Measurements from ENCODE around the gene SARNP.

The SARNP gene

GRCh38 chr12:55833056-55833455, 15.5 kb upstream of the SARNP start:
- H3K9me3 ChIP-seq (ENCODE audit: control insufficient read depth, insufficient read depth, low read length), result no peaks in the 10 kb centered on the region
- H3K9ac ChIP-seq (ENCODE audit: low read depth, low read length), result no peak overlapping the region
- H3K4me1 ChIP-seq (ENCODE audit: control insufficient read depth, insufficient read depth, low read length), result peaks cover 6% of the 10 kb centered on the region
- H3K4me3 ChIP-seq (ENCODE audit: low read depth, low read length), result no peak overlapping the region
- H3K27me3 ChIP-seq (ENCODE audit: control insufficient read depth, insufficient read depth, low read length), result no peaks in the 10 kb centered on the region
- H3K36me3 ChIP-seq (ENCODE audit: control insufficient read depth, insufficient read depth, low read length), result no peaks in the 10 kb centered on the region

DNA sequence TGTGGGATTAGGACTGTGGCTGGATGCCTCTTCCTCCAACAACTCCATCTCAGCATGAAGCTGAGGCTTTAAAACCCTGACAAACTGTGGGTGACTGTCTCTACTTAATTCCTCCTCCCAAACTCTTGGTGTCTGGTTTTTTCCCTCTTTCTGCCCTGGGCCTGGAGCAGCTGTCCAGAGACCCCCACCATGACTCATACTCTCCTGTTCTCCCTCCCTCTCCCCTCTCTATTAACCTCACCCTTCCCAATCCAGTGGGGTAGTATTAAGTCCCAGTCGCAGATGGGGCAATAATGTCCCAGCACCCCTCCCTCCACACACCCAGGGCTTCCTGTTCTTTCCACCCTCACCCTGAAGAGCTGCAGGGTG, 13.9 kb upstream of the SARNP start:
- Histone ChIP-seq H3K4me3 (ENCODE audit: low read depth, low read length) (peak overlapping the region; percentile 99), H3K9me3 (ENCODE audit: control insufficient read depth, insufficient read depth, low read length) (no peaks in the 10 kb centered on the region), H3K9ac (ENCODE audit: low read depth, low read length) (peak overlapping the region; percentile 94), H3K4me1 (ENCODE audit: control insufficient read depth, insufficient read depth, low read length) (peaks cover 12% of the 10 kb centered on the region), H3K36me3 (ENCODE audit: control insufficient read depth, insufficient read depth, low read length) (no peaks in the 10 kb centered on the region), H3K27me3 (ENCODE audit: control insufficient read depth, insufficient read depth, low read length) (no peaks in the 10 kb centered on the region)

GRCh38 chr12:55830601-55831446, 13.3 kb upstream of the SARNP start:
- no peaks in the 10 kb centered on the region for H3K9me3 ChIP-seq (ENCODE audit: control insufficient read depth, insufficient read depth, low read length)
- H3K27me3 ChIP-seq (ENCODE audit: control insufficient read depth, insufficient read depth, low read length), result no peaks in the 10 kb centered on the region
- H3K9ac ChIP-seq (ENCODE audit: low read depth, low read length), result peak overlapping the region; percentile 94
- H3K4me3 ChIP-seq (ENCODE audit: low read depth, low read length), result peak overlapping the region; percentile 99
- H3K36me3 ChIP-seq (ENCODE audit: control insufficient read depth, insufficient read depth, low read length), result no peaks in the 10 kb centered on the region
- peaks cover 12% of the 10 kb centered on the region for H3K4me1 ChIP-seq (ENCODE audit: control insufficient read depth, insufficient read depth, low read length)

DNA sequence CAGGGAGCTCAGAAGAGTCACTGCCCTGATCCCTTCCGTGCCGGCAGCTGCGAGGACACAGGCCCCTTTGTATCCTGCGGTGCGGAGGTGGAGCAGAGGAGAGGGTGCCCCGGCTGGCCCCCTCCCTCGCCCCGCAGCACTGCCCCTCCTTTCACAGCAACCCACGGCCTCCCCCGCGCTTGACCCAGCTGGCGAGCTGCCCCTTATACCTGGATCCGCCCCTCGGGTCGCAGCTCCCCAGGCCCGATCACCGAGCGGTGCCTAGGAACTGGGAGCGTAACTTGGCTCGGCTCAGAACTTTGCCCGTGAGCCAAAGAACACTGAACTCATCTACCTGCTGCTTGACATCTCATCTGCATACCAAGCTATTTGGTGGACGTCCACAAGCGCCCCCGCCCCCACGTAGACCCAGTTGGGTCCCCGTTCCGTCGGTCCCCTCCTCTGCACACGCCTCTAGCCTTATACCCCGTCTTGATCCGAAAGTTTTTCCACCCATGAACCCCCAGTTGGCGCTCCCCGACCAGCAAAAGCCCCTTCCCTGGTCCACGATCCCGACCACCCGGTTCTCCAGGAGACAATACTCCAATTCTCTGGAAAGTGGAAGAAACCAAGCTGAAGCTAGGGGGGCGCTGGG, 12.6 kb upstream of the SARNP start:
- no peaks in the 10 kb centered on the region for H3K27me3 ChIP-seq (ENCODE audit: control insufficient read depth, insufficient read depth, low read length)
- H3K9ac ChIP-seq (ENCODE audit: low read depth, low read length), result peak overlapping the region; percentile 94
- H3K4me3 ChIP-seq (ENCODE audit: low read depth, low read length), result peak overlapping the region; percentile 99
- no peaks in the 10 kb centered on the region for H3K36me3 ChIP-seq (ENCODE audit: control insufficient read depth, insufficient read depth, low read length)
- no peaks in the 10 kb centered on the region for H3K9me3 ChIP-seq (ENCODE audit: control insufficient read depth, insufficient read depth, low read length)
- peaks cover 12% of the 10 kb centered on the region for H3K4me1 ChIP-seq (ENCODE audit: control insufficient read depth, insufficient read depth, low read length)

GRCh38 chr12:55828357-55828756, 10.8 kb upstream of the SARNP start:
- H3K4me1 ChIP-seq (ENCODE audit: control insufficient read depth, insufficient read depth, low read length), result peaks cover 14% of the 10 kb centered on the region
- no peak overlapping the region for H3K9ac ChIP-seq (ENCODE audit: low read depth, low read length)
- peak overlapping the region; percentile 99 for H3K4me3 ChIP-seq (ENCODE audit: low read depth, low read length)
- no peaks in the 10 kb centered on the region for H3K9me3 ChIP-seq (ENCODE audit: control insufficient read depth, insufficient read depth, low read length)
- H3K27me3 ChIP-seq (ENCODE audit: control insufficient read depth, insufficient read depth, low read length), result no peaks in the 10 kb centered on the region
- no peaks in the 10 kb centered on the region for H3K36me3 ChIP-seq (ENCODE audit: control insufficient read depth, insufficient read depth, low read length)

DNA sequence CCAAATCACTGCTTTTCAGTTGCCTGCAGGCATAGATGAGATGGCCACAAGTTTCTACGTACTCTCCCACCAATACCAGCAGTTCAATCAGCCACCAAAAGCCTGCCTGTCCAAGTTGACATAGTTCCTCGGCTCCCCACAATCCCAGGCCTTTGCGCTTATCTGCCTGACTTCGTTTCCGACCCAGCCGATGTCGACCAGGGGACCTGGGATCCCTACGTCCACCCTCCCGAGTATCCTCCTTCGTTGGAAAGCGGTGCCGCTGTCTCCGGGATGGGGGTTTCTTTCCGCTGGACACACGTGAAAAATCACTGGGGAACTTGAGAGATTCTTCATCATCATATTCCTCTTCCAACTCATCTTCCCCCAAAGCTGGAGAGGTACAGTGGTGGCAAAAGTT, 10.3 kb upstream of the SARNP start:
- H3K4me3 ChIP-seq (ENCODE audit: low read depth, low read length), result peak overlapping the region; percentile 10
- peak overlapping the region; percentile 38 for H3K9ac ChIP-seq (ENCODE audit: low read depth, low read length)
- no peaks in the 10 kb centered on the region for H3K27me3 ChIP-seq (ENCODE audit: control insufficient read depth, insufficient read depth, low read length)
- no peaks in the 10 kb centered on the region for H3K9me3 ChIP-seq (ENCODE audit: control insufficient read depth, insufficient read depth, low read length)
- H3K4me1 ChIP-seq (ENCODE audit: control insufficient read depth, insufficient read depth, low read length), result peaks cover 14% of the 10 kb centered on the region
- H3K36me3 ChIP-seq (ENCODE audit: control insufficient read depth, insufficient read depth, low read length), result no peaks in the 10 kb centered on the region

GRCh38 chr12:55824726-55825125, 7.2 kb upstream of the SARNP start:
- H3K4me3 ChIP-seq (ENCODE audit: low read depth, low read length), result no peak overlapping the region
- H3K36me3 ChIP-seq (ENCODE audit: control insufficient read depth, insufficient read depth, low read length), result peaks cover 6% of the 10 kb centered on the region
- no peak overlapping the region for H3K9ac ChIP-seq (ENCODE audit: low read depth, low read length)

GRCh38 chr12:55823419-55823818, 5.9 kb upstream of the SARNP start:
- no peak overlapping the region for H3K4me3 ChIP-seq (ENCODE audit: low read depth, low read length)
- H3K36me3 ChIP-seq (ENCODE audit: control insufficient read depth, insufficient read depth, low read length), result peaks cover 6% of the 10 kb centered on the region
- peaks cover 9% of the 10 kb centered on the region for H3K4me1 ChIP-seq (ENCODE audit: control insufficient read depth, insufficient read depth, low read length)
- H3K9me3 ChIP-seq (ENCODE audit: control insufficient read depth, insufficient read depth, low read length), result no peaks in the 10 kb centered on the region
- H3K9ac ChIP-seq (ENCODE audit: low read depth, low read length), result no peak overlapping the region
- no peaks in the 10 kb centered on the region for H3K27me3 ChIP-seq (ENCODE audit: control insufficient read depth, insufficient read depth, low read length)

More at GRCh38 chr12:55824726-55825125, 7.2 kb upstream of the SARNP start:
- peaks cover 9% of the 10 kb centered on the region for H3K4me1 ChIP-seq (ENCODE audit: control insufficient read depth, insufficient read depth, low read length)
- H3K27me3 ChIP-seq (ENCODE audit: control insufficient read depth, insufficient read depth, low read length), result no peaks in the 10 kb centered on the region
- H3K9me3 ChIP-seq (ENCODE audit: control insufficient read depth, insufficient read depth, low read length), result no peaks in the 10 kb centered on the region

DNA sequence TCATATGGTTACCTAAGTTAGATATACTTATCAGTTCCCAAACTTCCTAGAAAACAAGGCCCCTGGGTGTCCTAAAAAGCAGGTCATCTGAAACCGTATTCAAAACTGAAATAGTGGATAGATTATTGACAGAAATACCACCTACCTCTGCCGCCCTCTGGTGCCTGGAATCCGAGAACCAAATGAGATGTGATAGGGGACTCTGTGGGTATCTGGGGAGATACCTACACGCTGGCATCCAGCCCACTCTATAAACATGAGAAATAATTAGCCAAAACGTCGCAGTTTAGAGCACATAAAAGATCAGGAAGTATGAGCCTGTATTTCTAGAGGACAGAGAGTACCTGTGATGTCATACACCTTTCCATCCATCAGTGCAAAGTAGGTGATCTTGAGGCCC, 4.7 kb upstream of the SARNP start:
- Histone ChIP-seq H3K9ac (ENCODE audit: low read depth, low read length) (no peak overlapping the region), H3K36me3 (ENCODE audit: control insufficient read depth, insufficient read depth, low read length) (peaks cover 6% of the 10 kb centered on the region), H3K27me3 (ENCODE audit: control insufficient read depth, insufficient read depth, low read length) (no peaks in the 10 kb centered on the region), H3K9me3 (ENCODE audit: control insufficient read depth, insufficient read depth, low read length) (no peaks in the 10 kb centered on the region), H3K4me3 (ENCODE audit: low read depth, low read length) (no peak overlapping the region), H3K4me1 (ENCODE audit: control insufficient read depth, insufficient read depth, low read length) (peaks cover 2% of the 10 kb centered on the region)

DNA sequence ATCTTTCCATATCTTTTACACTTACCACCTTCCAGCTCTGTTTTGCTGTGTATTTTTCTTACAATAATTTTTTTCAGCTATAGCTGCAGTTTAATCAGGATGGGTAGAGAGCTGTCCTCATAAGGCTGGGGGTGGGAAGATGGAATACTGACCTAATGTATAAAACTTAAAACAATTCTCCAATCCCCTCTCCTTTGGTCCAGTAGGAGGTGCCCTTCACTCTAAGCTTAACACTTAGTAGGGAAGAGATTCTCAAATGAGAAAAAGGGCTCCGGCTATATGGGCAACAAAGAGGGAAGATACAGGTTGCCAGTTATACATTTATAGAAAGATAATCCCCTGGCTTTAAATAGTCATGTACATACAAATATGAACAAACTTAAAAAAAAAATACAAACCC, 3.2 kb upstream of the SARNP start:
- H3K9ac ChIP-seq (ENCODE audit: low read depth, low read length), result no peak overlapping the region
- H3K4me3 ChIP-seq (ENCODE audit: low read depth, low read length), result no peak overlapping the region
- peaks cover 5% of the 10 kb centered on the region for H3K4me1 ChIP-seq (ENCODE audit: control insufficient read depth, insufficient read depth, low read length)
- no peaks in the 10 kb centered on the region for H3K9me3 ChIP-seq (ENCODE audit: control insufficient read depth, insufficient read depth, low read length)
- H3K36me3 ChIP-seq (ENCODE audit: control insufficient read depth, insufficient read depth, low read length), result peaks cover 6% of the 10 kb centered on the region
- H3K27me3 ChIP-seq (ENCODE audit: control insufficient read depth, insufficient read depth, low read length), result no peaks in the 10 kb centered on the region

- H3K27me3 ChIP-seq (ENCODE audit: control insufficient read depth, insufficient read depth, low read length), result no peaks in the 10 kb centered on the region
- H3K9ac ChIP-seq (ENCODE audit: low read depth, low read length), result no peak overlapping the region
- H3K9me3 ChIP-seq (ENCODE audit: control insufficient read depth, insufficient read depth, low read length), result no peaks in the 10 kb centered on the region
- H3K36me3 ChIP-seq (ENCODE audit: control insufficient read depth, insufficient read depth, low read length), result peaks cover 6% of the 10 kb centered on the region
- peaks cover 7% of the 10 kb centered on the region for H3K4me1 ChIP-seq (ENCODE audit: control insufficient read depth, insufficient read depth, low read length)
- H3K4me3 ChIP-seq (ENCODE audit: low read depth, low read length), result peak overlapping the region; percentile 94
Measured at GRCh38 chr12:55818886-55819285, 1.4 kb upstream of the SARNP start.

- H3K36me3 ChIP-seq (ENCODE audit: control insufficient read depth, insufficient read depth, low read length), result peaks cover 6% of the 10 kb centered on the region
- no peaks in the 10 kb centered on the region for H3K27me3 ChIP-seq (ENCODE audit: control insufficient read depth, insufficient read depth, low read length)
- no peaks in the 10 kb centered on the region for H3K9me3 ChIP-seq (ENCODE audit: control insufficient read depth, insufficient read depth, low read length)
- H3K4me1 ChIP-seq (ENCODE audit: control insufficient read depth, insufficient read depth, low read length), result peaks cover 7% of the 10 kb centered on the region
- H3K9ac ChIP-seq (ENCODE audit: low read depth, low read length), result peak overlapping the region; percentile 70
- peak overlapping the region; percentile 94 for H3K4me3 ChIP-seq (ENCODE audit: low read depth, low read length)
Measured at GRCh38 chr12:55818140-55818728, 710 bp upstream of the SARNP start.

Measured in iPS-15b (cell line).